Measurements from ENCODE around the gene CTSL.

GRCh38 chr9:87682618-87683017 lies 43.3 kb upstream of the CTSL start:
- no peak for TF ChIP-seq PATZ1 (CRISPR knock-in tag; IDR thresholded peaks at IDR 0.05; ENCODE audit: borderline replicate concordance)
- TF ChIP-seq TOX (CRISPR knock-in tag; IDR thresholded peaks at IDR 0.05; ENCODE audit: borderline replicate concordance): no peak
- no peak for TF ChIP-seq GLIS3 (CRISPR knock-in tag; IDR thresholded peaks at IDR 0.05)
- no peak for TF ChIP-seq SNAI2 (CRISPR knock-in tag; IDR thresholded peaks at IDR 0.05)
- no peak for TF ChIP-seq PPARA (CRISPR knock-in tag; IDR thresholded peaks at IDR 0.05; ENCODE audit: borderline replicate concordance)
- TF ChIP-seq POU6F1 (CRISPR knock-in tag; IDR thresholded peaks at IDR 0.05; ENCODE audit: borderline replicate concordance, low read depth): no peak
- no peak for TF ChIP-seq CREB5 (CRISPR knock-in tag; IDR thresholded peaks at IDR 0.05; ENCODE audit: low read depth)
- no peak for TF ChIP-seq ZNF70 (CRISPR knock-in tag; IDR thresholded peaks at IDR 0.05)
